HEK293 (cell line): Measurements from ENCODE around the gene ASIC3.

Experiments used
- BCL11B ChIP-seq: fragments of 450-650 bp; formaldehyde crosslinking; IDR thresholded peaks from 2 replicates; pipeline ENCODE4 v1.5.1; 2016; ENCODE audit warnings: low read depth, missing biosample characterization, missing genetic modification characterization
- FEZF1 ChIP-seq: fragments of 450-650 bp; formaldehyde crosslinking; IDR thresholded peaks from 2 replicates; pipeline ENCODE4 v1.5.1; 2016; ENCODE audit warnings: missing biosample characterization, missing genetic modification characterization
- HOXC10 ChIP-seq: sonication (generic); formaldehyde crosslinking; IDR thresholded peaks from 2 replicates; pipeline ENCODE4 v1.8.1; 2023; ENCODE audit warnings: mild to moderate bottlenecking, missing genetic modification reagents
- HOXD13 ChIP-seq: sonication (generic); formaldehyde crosslinking; IDR thresholded peaks from 2 replicates; pipeline ENCODE4 v1.8.0; 2022; ENCODE audit warnings: missing genetic modification reagents, borderline replicate concordance
- KLF16 ChIP-seq: fragments of 450-650 bp; formaldehyde crosslinking; IDR thresholded peaks from 2 replicates; pipeline ENCODE4 v1.5.1; 2017; ENCODE audit warnings: missing biosample characterization, missing genetic modification characterization
- ZBTB8A ChIP-seq: fragments of 450-650 bp; formaldehyde crosslinking; IDR thresholded peaks from 2 replicates; pipeline ENCODE4 v1.5.1; 2016; ENCODE audit warnings: missing biosample characterization, missing genetic modification characterization
- ZNF133 ChIP-seq: fragments of 450-650 bp; formaldehyde crosslinking; IDR thresholded peaks from 2 replicates; pipeline ENCODE4 v1.5.1; 2016; ENCODE audit warnings: missing biosample characterization, missing genetic modification characterization
- ZNF146 ChIP-seq: fragments of 450-650 bp; formaldehyde crosslinking; IDR thresholded peaks from 2 replicates; pipeline ENCODE4 v1.5.1; 2016; ENCODE audit warnings: missing biosample characterization, missing genetic modification characterization
- ZNF24 ChIP-seq: fragments of 450-650 bp; formaldehyde crosslinking; IDR thresholded peaks from 2 replicates; pipeline ENCODE4 v1.5.1; 2016; ENCODE audit warnings: missing biosample characterization, missing genetic modification characterization
- ZNF248 ChIP-seq: fragments of 450-650 bp; formaldehyde crosslinking; IDR thresholded peaks from 2 replicates; pipeline ENCODE4 v1.5.1; 2017; ENCODE audit warnings: missing biosample characterization, missing genetic modification characterization
- ZNF48 ChIP-seq: fragments of 450-650 bp; formaldehyde crosslinking; IDR thresholded peaks from 2 replicates; pipeline ENCODE4 v1.5.1; 2016; ENCODE audit warnings: missing biosample characterization, missing genetic modification characterization
- ZNF510 ChIP-seq: fragments of 450-650 bp; formaldehyde crosslinking; IDR thresholded peaks from 2 replicates; pipeline ENCODE4 v1.5.1; 2018; ENCODE audit warnings: mild to moderate bottlenecking, missing genetic modification characterization, missing biosample characterization; ENCODE audit not compliant: insufficient replicate concordance
- ZNF521 ChIP-seq: fragments of 450-650 bp; formaldehyde crosslinking; IDR thresholded peaks from 2 replicates; pipeline ENCODE4 v1.5.1; 2017; ENCODE audit warnings: missing biosample characterization, mild to moderate bottlenecking, missing genetic modification characterization
- ZNF530 ChIP-seq: fragments of 450-650 bp; formaldehyde crosslinking; IDR thresholded peaks from 2 replicates; pipeline ENCODE4 v1.5.1; 2016; ENCODE audit warnings: low read depth, missing biosample characterization, missing genetic modification characterization
- ZNF549 ChIP-seq: fragments of 450-650 bp; IDR thresholded peaks from 2 replicates; pipeline ENCODE4 v1.5.1; 2018; ENCODE audit warnings: missing biosample characterization, missing genetic modification characterization, mild to moderate bottlenecking, inconsistent platforms, moderate library complexity
- ZNF561 ChIP-seq: fragments of 450-650 bp; IDR thresholded peaks from 2 replicates; pipeline ENCODE4 v1.5.1; 2018; ENCODE audit warnings: missing biosample characterization, missing genetic modification characterization, borderline replicate concordance
- ZNF600 ChIP-seq: fragments of 450-650 bp; formaldehyde crosslinking; IDR thresholded peaks from 2 replicates; pipeline ENCODE4 v1.5.1; 2016; ENCODE audit warnings: missing biosample characterization, missing genetic modification characterization
- ZNF626 ChIP-seq: fragments of 450-650 bp; sonication (Bioruptor Pico); formaldehyde crosslinking; IDR thresholded peaks from 2 replicates; pipeline ENCODE4 v1.5.1; 2018; ENCODE audit warnings: missing biosample characterization, missing genetic modification characterization, inconsistent platforms
- ZNF660 ChIP-seq: fragments of 450-650 bp; IDR thresholded peaks from 2 replicates; pipeline ENCODE4 v1.5.1; 2018; ENCODE audit warnings: missing biosample characterization, mild to moderate bottlenecking, missing genetic modification characterization
- ZNF830 ChIP-seq: fragments of 450-650 bp; IDR thresholded peaks from 2 replicates; pipeline ENCODE4 v1.5.0; 2018; ENCODE audit warnings: missing biosample characterization, missing genetic modification characterization, low read depth, mild to moderate bottlenecking, moderate library complexity
- TF ChIP-seq, protein P1 (sequence below): fragments of 450-650 bp; formaldehyde crosslinking; IDR thresholded peaks from 2 replicates; pipeline ENCODE4 v1.5.1; 2016; ENCODE audit warnings: missing biosample characterization, missing genetic modification characterization
- TF ChIP-seq, protein P2 (sequence below): fragments of 450-650 bp; formaldehyde crosslinking; IDR thresholded peaks from 2 replicates; pipeline ENCODE4 v1.5.1; 2016; ENCODE audit warnings: missing biosample characterization, missing genetic modification characterization
- TF ChIP-seq, protein P3 (sequence below): fragments of 450-650 bp; formaldehyde crosslinking; IDR thresholded peaks from 2 replicates; pipeline ENCODE4 v1.5.1; 2016; ENCODE audit warnings: missing biosample characterization, missing genetic modification characterization
- TF ChIP-seq, protein P4 (sequence below): fragments of 450-650 bp; formaldehyde crosslinking; IDR thresholded peaks from 2 replicates; pipeline ENCODE4 v1.5.1; 2016; ENCODE audit warnings: missing biosample characterization, missing genetic modification characterization
- TF ChIP-seq, protein P5 (sequence below): fragments of 450-650 bp; formaldehyde crosslinking; IDR thresholded peaks from 2 replicates; pipeline ENCODE4 v1.5.1; 2017; ENCODE audit warnings: missing biosample characterization, mild to moderate bottlenecking, missing genetic modification characterization, moderate library complexity
- TF ChIP-seq, protein P6 (sequence below): fragments of 450-650 bp; formaldehyde crosslinking; IDR thresholded peaks from 2 replicates; pipeline ENCODE4 v1.5.1; 2016; ENCODE audit warnings: missing biosample characterization, missing genetic modification characterization
- TF ChIP-seq, protein P7 (sequence below): fragments of 450-650 bp; formaldehyde crosslinking; IDR thresholded peaks from 2 replicates; pipeline ENCODE4 v1.5.1; 2016; ENCODE audit warnings: missing biosample characterization, missing genetic modification characterization

The ASIC3 gene

DNA sequence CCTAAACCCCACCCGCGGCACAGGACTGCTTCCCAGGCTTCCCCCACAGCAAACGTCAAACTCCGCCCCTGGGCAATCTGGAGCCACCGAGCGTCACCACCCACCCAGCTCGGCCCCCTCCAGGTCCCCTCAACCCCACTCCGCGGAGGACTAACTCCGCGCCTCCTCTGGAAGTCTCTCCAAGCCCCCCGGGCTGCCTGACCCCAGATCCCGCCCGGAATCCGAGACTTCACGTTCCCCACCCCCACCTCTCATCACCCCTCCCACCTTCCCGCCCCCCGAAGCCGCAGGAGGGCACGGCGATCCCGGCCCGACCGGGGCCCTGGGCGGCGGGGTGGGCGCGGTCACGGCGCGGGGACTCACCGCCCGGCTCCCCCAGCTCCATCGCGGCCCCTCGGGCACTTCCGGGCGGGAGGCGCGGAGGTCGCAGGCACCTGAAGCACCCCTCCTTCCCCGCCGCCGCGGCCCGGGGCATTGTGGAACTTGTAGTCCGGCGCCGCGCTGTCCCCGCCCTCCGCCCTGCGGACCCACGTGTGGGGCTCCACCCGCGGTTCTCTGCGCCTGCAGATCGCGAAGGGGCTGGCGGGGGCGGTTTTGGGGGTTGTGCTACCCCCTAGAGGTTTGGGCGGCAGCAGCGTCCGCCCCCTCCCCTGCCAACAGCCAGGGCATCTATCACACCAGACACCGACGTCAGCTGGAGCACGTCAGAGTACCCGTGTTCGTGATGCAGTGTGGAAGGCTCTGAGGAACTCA lies 34.9 kb downstream of the ASIC3 start, which contains the start of gene TMUB1 (continued):
- TF ChIP-seq, protein P1, sequence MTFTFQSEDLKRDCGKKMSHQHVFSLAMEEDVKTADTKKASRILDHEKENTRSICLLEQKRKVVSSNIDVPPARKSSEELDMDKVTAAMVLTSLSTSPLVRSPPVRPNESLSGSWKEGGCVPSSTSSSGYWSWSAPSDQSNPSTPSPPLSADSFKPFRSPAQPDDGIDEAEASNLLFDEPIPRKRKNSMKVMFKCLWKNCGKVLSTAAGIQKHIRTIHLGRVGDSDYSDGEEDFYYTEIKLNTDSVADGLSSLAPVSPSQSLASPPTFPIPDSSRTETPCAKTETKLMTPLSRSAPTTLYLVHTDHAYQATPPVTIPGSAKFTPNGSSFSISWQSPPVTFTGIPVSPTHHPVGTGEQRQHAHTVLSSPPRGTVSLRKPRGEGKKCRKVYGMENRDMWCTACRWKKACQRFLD (tag by site-specific recombination): no peak
- TF ChIP-seq ZNF248 (no peak), ZNF24 (tag by site-specific recombination) (no peak), FEZF1 (tag by site-specific recombination) (no peak), ZBTB8A (tag by site-specific recombination) (peak; percentile 77), ZNF549 (tag by site-specific recombination) (no peak), ZNF830 (tag by site-specific recombination) (no peak), ZNF146 (tag by site-specific recombination) (no peak), ZNF530 (tag by site-specific recombination) (no peak), HOXD13 (no peak), ZNF133 (tag by site-specific recombination) (no peak), ZNF660 (tag by site-specific recombination) (no peak), ZNF48 (no peak), ZNF561 (peak; percentile 22; the same call in 1 of the 2 replicates), ZNF600 (no peak), HOXC10 (CRISPR knock-in tag) (no peak), KLF16 (0 out of 2 replicates have a peak, but pooled peaks have one; percentile 19), ZNF626 (tag by site-specific recombination) (no peak), ZNF521 (tag by site-specific recombination) (no peak), ZNF510 (tag by site-specific recombination) (no peak), BCL11B (tag by site-specific recombination) (no peak)
- TF ChIP-seq, protein P2, sequence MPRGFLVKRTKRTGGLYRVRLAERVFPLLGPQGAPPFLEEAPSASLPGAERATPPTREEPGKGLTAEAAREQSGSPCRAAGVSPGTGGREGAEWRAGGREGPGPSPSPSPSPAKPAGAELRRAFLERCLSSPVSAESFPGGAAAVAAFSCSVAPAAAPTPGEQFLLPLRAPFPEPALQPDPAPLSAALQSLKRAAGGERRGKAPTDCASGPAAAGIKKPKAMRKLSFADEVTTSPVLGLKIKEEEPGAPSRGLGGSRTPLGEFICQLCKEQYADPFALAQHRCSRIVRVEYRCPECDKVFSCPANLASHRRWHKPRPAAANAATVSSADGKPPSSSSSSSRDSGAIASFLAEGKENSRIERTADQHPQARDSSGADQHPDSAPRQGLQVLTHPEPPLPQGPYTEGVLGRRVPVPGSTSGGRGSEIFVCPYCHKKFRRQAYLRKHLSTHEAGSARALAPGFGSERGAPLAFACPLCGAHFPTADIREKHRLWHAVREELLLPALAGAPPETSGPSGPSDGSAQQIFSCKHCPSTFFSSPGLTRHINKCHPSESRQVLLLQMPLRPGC (tag by site-specific recombination): no peak
- TF ChIP-seq, protein P3, sequence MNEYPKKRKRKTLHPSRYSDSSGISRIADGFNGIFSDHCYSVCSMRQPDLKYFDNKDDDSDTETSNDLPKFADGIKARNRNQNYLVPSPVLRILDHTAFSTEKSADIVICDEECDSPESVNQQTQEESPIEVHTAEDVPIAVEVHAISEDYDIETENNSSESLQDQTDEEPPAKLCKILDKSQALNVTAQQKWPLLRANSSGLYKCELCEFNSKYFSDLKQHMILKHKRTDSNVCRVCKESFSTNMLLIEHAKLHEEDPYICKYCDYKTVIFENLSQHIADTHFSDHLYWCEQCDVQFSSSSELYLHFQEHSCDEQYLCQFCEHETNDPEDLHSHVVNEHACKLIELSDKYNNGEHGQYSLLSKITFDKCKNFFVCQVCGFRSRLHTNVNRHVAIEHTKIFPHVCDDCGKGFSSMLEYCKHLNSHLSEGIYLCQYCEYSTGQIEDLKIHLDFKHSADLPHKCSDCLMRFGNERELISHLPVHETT (tag by site-specific recombination): no peak
- TF ChIP-seq, protein P4, sequence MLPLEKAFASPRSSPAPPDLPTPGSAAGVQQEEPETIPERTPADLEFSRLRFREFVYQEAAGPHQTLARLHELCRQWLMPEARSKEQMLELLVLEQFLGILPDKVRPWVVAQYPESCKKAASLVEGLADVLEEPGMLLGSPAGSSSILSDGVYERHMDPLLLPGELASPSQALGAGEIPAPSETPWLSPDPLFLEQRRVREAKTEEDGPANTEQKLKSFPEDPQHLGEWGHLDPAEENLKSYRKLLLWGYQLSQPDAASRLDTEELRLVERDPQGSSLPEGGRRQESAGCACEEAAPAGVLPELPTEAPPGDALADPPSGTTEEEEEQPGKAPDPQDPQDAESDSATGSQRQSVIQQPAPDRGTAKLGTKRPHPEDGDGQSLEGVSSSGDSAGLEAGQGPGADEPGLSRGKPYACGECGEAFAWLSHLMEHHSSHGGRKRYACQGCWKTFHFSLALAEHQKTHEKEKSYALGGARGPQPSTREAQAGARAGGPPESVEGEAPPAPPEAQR (tag by site-specific recombination): no peak
- TF ChIP-seq, protein P5, sequence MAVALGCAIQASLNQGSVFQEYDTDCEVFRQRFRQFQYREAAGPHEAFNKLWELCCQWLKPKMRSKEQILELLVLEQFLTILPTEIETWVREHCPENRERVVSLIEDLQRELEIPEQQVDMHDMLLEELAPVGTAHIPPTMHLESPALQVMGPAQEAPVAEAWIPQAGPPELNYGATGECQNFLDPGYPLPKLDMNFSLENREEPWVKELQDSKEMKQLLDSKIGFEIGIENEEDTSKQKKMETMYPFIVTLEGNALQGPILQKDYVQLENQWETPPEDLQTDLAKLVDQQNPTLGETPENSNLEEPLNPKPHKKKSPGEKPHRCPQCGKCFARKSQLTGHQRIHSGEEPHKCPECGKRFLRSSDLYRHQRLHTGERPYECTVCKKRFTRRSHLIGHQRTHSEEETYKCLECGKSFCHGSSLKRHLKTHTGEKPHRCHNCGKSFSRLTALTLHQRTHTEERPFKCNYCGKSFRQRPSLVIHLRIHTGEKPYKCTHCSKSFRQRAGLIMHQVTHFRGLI (tag by site-specific recombination): no peak
- TF ChIP-seq, protein P6, sequence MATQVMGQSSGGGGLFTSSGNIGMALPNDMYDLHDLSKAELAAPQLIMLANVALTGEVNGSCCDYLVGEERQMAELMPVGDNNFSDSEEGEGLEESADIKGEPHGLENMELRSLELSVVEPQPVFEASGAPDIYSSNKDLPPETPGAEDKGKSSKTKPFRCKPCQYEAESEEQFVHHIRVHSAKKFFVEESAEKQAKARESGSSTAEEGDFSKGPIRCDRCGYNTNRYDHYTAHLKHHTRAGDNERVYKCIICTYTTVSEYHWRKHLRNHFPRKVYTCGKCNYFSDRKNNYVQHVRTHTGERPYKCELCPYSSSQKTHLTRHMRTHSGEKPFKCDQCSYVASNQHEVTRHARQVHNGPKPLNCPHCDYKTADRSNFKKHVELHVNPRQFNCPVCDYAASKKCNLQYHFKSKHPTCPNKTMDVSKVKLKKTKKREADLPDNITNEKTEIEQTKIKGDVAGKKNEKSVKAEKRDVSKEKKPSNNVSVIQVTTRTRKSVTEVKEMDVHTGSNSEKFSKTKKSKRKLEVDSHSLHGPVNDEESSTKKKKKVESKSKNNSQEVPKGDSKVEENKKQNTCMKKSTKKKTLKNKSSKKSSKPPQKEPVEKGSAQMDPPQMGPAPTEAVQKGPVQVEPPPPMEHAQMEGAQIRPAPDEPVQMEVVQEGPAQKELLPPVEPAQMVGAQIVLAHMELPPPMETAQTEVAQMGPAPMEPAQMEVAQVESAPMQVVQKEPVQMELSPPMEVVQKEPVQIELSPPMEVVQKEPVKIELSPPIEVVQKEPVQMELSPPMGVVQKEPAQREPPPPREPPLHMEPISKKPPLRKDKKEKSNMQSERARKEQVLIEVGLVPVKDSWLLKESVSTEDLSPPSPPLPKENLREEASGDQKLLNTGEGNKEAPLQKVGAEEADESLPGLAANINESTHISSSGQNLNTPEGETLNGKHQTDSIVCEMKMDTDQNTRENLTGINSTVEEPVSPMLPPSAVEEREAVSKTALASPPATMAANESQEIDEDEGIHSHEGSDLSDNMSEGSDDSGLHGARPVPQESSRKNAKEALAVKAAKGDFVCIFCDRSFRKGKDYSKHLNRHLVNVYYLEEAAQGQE (tag by site-specific recombination): no peak
- TF ChIP-seq, protein P7, sequence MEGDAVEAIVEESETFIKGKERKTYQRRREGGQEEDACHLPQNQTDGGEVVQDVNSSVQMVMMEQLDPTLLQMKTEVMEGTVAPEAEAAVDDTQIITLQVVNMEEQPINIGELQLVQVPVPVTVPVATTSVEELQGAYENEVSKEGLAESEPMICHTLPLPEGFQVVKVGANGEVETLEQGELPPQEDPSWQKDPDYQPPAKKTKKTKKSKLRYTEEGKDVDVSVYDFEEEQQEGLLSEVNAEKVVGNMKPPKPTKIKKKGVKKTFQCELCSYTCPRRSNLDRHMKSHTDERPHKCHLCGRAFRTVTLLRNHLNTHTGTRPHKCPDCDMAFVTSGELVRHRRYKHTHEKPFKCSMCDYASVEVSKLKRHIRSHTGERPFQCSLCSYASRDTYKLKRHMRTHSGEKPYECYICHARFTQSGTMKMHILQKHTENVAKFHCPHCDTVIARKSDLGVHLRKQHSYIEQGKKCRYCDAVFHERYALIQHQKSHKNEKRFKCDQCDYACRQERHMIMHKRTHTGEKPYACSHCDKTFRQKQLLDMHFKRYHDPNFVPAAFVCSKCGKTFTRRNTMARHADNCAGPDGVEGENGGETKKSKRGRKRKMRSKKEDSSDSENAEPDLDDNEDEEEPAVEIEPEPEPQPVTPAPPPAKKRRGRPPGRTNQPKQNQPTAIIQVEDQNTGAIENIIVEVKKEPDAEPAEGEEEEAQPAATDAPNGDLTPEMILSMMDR (tag by site-specific recombination): 0 out of 2 replicates have a peak, but pooled peaks have one; percentile 30
